Measurements from ENCODE around the gene PREX1.

The PREX1 gene

DNA sequence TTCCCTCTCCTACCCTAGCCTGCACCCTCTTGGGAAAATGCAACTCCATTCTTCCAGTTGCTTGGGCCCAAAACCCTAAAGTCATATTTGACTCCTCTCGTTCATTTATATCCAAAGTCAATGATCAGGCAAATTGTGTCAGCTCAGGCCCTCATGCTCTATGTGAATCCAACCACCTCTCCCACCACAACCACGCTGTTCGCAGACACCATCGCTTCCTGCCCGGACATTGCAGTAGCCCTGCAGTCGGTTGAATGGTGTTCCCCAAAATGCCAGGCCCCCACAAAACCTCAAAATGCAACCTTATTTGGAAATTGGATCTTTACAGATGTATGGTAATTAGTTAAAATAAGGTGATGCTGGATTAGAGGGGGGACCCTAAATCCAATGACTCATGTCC, 98.3 kb downstream of the PREX1 start:
- no peak for FAIRE-seq

DNA sequence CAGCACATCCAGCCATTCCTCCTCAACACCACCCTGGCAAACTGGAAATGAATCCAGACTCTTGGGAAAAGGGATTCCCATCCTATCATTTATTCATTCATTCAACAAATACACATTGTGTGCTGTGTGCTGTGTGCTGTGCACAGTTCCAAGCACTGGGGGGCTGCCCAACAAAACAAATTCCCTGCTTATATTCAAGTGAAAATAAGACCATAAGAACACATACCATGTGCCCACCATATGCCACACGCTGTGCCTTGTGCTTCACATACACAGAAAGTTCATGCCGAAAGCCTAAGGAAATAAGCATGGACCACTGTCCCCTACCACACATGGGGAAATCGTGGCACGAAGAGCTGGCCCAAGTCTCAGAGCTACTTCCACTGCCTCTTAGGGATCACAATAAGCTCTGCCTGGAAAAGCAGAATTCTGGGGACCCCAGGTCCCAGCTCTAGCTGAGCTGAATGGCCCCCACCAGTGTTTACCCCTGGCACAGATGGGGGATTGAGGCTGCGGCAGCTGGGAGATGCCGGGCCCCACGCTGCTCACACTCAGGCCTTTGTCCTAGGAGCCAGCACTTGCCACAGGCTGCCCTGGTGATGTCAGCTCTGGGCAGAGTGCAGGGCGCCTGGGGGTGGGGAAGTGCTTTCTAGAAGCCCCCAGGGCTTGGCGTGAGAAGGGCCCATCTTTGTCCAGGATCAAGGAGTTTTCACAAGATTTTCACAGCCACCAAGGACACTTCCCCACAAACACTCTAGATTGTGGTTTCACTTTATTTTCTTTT, 99.6 kb downstream of the PREX1 start:
- no peak for FAIRE-seq

DNA sequence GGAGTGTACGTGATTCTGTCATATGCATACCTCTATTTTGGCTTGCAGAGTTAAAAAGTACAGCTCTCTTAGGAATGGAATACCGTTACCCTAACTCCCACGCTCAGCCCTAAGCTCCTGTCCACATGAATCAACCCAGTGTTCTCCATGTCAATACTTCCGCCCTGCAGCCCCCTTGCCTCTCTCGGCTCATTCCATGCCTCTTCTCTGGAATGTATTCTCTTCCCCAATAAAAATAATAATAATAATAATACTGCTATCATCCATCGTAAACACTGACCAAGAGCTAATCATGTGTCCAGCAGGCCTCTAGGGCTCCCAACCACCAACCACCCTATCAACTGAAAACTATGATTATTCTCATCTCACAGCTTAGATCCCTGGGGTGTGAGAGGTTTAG, 100.6 kb downstream of the PREX1 start:
- no peak for FAIRE-seq

DNA sequence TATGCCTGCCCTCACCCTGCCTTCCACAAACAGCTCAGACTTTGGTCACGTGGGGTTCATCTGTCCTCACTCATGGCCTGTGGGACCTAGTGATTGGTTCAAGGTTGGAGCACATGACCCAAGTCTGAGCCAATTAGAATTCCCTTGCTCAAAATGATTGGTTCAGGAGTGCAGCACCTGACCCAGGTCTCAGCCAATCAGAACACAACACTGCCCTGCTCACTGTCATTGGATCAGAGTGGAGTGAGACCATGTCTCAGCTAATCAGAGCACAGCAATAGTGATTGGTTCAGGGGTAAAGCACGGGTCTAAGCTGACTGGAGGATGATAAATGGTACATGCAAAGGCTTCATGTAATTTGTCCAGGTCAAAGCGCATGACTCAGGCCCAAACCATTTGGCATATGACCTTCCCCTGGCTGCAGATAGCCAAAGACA, 102.2 kb downstream of the PREX1 start:
- no peak for FAIRE-seq

DNA sequence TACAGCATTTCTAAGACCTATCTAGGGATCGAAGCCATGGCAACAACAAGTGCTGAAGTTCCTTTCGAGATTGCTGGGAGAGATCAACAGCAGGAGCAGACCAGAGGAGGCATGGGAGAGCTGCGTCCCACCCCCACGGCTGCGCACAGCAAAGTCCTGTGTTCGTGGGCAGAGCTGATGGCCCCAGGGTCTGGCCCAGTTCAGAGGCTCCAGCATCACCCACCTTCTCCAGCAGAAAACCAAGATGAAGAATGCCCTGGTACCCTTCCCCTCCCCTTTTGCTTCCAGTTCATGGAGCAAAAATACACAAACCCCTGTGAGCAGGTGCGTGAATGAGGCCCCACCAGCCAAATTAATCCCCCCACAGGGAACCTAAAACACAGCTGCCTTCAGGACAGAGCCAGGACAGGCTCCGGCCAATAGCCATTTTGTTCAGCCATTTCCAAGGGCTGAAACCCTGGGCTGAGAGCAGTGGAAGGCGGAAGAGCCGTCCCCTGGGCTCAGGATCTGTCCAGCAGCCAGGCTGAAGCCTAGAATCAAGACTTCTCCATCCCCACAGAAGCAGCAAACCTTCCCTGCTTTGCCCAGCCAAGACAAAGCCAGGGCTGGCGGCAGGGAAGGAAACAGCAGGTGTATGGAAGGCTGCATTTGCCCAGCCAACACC, 102.8 kb downstream of the PREX1 start:
- no peak for FAIRE-seq

DNA sequence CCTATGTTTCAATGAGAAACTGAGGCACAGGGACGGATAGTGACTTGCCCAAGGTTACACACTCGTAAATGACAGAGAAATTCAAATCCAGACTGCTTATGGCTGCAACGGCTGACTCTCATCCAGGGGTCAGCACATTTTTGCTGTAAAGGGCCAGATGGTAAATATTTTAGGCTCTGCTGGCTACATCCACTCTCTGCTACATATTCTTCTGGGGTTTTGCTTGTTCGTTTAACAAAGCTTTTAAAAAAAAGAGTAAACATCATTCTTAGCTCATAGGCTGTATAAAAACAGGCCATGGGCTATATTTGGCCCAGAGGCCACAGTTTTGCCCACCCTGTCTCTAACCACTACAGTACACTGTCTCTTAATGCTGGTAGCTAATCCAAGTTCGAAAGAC, 103.4 kb downstream of the PREX1 start:
- no peak for FAIRE-seq

DNA sequence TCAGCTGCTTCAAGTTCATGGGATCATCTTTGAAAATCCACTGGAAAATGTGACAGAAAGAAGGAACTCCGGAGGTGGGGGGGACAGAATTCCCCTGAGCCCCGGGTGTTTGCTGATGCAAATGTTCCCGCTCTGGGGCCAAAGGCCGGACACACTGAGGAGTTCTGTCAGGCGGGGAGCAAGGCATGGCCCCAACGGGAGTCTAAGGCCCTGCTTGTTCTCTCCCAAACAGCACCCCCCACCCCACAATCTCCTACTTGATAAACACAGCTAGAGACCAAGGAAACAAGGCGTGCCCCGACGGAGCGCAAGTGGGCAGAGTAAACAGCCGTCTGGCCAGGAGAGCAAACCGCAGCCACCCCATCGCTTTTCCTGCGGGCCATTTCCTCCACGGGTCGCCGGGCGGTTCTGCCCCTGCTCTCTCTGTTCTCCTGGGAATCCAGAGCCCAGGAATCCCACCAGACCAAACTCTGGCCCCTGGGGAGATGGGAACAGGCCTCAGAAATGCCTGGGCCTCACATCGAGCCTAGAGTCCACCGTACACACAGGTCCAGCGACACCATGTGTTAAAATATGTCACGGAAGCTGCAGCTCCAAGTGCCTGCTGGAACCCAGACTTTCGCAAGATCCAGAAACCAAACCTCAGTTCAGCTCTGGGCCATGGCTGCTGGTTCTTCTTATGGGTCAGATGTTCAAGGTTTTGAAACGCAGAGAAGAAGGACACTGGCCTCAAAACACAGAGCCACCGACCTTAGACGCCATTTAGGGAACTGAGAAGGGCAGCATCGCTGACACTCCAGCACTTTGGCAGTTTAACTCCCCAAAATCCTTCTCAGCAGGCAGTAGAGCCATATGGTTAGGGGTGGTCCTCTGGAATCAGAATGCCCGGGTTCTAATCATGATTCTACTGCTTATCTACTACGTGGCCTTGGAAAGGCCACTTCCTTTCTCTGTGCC, 104.2 kb downstream of the PREX1 start:
- no peak for FAIRE-seq

DNA sequence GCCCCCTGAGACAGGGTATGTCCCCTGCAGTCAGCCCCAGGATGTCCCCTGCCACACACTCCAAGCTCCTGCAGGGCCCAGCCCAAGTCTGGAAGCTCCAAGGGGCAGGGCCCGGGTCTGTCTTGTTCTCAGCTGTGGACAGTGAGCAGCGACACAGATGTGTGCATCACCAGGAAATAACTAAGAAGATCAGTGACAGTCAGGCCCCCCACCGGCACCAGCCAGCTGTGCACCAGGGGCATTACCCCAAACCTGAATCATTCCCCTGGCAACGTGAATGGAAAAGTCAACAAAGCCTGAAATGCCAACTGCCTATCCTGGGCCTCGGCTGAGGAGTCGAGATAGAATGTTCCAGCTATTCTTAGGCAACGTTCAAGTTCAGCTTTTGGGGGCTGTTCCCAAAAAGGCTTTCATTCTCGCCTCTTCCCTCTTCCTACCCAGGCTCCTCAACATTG, 105.0 kb downstream of the PREX1 start:
- FAIRE-seq = no peak

DNA sequence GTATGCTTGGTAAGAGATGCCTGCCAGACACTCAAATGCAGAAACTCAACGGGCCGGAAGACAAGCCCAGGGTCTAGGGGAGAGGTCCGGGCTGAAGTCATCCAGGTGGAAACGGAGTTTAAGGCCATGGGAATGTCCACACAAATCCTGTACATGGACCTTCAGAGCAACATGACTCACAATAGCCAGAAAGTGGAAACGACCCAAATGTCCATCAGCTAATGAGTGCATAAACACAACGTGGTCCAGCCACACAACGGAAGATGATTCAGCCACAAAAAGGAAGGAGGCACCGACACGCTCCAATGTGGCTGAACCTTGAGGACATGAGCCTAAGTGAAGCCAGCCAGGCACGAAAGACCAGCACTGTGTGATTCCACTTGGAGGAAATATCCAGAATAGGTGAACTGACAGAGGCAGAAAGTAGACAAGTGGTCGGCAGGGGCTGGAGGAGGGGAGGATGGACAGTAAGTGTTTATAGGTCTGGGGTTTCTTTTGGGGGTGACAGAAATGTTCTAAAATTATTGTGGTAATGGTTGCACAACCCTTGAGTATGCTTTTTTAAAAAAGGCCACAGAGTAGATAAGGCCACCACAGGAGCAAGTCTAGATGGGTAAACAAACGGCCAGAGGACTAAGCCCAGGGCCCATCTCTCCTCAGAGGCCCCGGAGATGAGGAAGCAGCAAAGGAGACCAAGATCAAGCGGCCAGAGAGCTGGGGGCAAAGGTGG, 105.6 kb downstream of the PREX1 start:
- no peak for FAIRE-seq

DNA sequence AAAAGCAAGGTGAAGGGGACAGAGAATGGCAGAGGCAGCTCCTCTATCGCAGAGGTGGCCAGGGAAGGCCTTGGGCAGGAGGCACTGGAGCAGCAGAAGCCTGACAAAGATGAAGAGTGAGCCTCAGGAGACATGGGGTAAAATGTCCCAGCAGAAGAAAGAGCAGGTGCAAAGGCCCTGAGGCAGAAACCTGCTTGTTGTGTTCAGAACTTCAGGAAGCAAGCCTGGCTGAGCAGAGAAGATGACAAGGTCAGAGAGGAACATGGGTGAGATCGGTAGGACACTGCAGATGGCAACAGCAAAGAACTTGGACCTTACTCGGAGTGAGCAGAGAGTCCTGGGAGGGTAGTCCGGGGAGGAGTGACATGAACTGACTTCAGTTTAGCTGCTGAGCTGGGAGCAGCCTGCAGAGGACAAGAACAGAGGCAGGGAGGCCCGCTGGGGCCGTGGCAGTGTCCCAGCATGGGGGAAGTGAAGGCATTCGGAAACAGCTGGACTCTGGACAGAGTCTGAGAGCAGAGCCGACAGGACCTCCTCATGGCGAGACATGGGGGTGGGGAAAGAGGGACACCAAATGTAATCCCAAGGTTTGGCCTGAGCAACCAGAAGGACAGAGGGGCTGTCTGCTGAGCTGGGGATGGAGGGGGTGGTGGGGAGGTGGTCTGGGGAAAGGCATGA, 106.3 kb downstream of the PREX1 start:
- no peak for FAIRE-seq

DNA sequence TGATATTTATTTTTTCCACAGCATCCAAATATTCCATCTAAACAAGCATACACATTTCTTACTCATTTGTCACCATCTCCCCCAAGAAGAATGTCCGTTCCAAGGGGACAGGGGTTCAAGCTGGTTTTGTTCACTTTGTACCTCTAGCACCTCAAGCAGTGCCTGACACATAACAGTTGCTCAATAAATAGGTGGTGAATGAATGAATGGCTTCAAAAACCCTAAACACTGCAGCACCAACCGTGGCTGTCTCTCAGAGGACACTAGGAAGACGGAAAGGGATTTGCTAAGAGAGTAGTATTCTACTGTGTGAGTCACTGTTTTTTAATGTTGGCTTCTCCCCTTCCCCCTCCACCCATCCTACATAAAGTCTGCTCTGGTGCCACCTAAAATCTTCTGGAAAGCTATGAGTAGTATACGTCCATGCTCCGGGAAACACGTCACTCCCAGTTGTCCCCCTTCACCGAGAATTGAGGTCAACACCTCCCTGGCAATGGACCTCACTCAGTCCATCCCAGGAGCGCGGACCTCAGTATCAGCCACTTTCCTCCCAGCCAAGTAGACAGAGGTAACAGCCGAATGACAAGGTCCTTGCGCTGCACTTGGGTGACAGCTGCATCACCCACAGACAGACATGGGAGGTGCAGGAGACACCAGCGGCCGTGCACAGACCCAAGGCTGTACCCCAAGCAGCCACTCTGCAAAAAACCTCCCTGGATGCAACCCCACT, 107.4 kb downstream of the PREX1 start:
- FAIRE-seq = no peak

DNA sequence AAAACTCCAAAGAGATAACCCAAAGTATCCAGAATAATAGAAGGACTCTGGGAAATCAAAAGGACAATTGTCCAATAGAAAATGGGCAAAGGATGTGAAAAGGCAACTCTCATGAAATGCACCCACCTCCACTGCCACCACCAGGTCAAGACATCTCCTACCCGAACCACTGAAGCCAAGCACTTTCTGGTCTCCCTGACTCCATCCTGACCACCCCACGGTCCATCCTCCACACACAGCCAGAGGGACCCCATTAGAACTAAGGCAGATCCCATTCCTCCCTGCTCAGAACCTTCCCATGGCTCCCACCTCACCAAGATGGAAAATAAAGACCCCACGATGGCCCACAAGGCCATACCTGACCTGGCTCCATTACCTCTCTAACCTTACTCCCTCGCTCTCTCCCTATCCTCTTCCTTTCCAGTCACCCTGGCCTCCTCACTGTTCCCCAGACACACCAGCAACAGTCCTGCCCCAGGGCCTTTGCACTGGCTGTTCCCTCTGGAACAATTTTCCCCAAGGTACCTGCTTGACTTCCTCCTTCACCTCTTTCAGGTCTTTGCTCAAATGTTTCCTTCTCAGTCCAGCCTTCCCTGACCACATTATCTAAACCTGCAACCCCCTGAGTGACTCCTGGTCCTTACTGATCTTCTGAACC, 108.1 kb downstream of the PREX1 start:
- no peak for FAIRE-seq

DNA sequence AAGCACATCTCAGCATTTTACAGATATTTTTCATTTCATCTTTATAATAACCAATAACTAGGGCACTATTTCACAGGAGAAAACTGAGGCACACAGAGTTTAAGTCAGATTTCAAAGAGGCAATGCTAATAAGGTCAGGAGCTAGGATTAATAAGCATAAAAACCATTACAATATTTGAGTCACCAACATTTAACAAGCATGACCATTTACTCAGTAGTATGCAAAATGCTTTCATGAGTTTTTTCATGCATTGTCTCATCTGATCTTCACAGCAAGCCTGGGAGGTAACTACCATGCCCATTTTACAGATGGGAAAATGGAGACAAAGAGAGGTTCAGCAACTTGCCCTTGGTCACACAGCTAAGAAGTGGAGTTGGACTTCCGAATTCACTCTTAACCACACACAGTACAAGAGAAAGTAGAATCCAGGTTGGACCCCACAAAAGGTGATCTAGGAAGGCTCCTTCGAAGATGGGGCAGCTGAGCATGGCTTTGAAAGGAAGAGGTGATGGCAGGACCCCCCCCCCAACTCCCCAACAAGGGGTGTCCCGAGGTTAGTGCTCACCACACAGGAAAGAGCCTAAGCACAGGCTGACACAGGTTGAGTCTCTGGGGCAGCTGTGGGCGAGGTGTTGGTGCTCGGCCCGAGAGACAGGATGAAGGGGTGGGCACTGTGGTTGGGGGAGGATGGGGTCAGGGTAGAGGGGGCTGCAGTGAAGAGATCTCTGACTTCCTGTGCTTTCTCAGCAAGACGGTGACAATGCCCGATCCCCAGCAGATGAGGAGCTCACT, 108.8 kb downstream of the PREX1 start:
- FAIRE-seq = no peak

DNA sequence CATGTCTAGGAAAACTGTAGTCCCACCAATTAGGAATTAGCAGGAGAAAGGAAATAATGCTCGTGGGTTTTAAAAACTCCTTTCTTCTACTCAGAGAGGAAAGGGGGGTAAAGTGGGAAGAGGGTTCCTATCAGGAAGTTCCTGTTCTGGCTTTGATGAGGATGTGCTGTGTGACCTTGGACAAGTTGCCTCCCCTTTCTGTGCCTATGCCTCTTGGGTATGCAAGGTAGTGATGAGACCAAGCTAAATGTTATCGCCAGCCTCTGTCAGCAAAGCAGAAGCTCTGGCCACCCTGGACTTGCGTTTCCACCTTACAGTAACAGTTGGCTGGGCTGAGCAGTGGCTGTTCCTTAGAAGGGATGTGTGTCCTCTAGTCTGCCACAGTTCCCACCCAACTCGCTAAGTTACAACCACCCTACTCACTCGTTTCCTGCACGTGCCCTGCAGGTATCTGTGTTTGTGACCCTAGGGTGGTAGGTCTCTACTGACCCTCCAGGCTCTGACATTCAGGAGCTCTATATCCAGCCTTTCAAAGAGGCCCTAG, 110.0 kb downstream of the PREX1 start:
- FAIRE-seq = no peak

DNA sequence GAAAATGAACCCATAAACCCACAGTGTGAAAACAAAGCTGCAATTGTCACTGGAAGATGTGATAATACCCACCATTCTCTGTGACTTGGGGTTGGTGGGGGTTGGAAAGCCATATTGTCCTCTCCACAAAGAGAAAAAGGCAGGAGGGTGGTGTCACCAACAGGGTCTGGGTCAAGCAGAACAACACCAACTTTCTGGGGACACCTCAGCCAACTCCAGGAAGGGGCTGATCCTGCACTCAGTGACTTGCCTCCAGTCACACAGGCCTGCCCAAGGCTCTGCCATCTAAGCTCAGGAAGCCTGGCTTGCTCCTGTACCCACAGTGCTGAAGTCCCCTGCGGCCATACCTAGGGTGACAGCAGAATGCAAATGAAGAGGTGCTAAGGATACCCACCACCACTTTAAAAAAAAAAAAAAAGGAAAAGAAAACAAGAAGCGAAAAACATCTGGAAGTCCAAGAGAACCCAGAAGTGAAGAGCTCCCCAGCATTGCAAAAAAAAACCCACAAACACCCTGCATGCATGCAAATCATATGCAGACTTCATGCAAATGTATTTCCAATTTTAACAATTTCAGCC, 110.6 kb downstream of the PREX1 start:
- FAIRE-seq = no peak

DNA sequence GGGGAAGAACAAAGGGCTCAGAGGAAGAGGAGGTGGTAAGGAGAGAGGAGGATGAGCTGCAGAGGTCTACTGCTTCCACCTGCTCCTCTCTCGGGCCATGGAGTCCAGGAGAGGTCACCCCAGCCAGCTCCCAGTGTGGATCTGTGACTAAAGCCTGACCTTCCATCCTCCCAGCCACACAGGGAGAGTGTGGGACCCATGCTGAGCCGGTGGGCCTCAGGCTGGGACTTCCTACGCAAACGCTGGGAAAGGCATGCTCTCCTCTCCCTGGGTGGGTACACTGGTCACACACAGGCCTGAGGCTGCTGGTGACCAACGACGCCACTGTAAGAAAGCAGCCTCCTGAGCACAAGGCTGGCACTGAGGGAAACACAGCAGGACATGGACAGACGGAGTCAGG, 111.3 kb downstream of the PREX1 start:
- FAIRE-seq = no peak

DNA sequence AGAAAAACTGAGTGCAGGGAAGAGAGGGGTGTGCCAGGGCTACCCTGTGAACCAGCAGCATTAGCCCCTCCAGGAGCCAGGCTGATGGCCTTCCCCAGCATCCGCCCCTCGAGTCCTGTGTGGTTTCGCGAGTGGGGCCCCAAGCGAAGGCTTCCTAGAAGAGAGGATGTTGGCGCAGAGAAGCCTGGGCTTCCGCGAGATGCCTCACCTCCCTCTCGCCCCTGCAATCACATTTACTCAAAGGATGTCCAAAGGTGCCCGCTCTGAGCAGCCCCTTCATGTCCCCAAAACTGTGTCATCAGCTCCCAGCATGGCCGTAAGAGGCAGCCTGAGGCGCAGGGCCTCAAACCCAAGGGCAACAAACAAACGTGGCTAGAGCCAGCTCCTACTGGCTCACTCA, 111.7 kb downstream of the PREX1 start:
- no peak for FAIRE-seq

DNA sequence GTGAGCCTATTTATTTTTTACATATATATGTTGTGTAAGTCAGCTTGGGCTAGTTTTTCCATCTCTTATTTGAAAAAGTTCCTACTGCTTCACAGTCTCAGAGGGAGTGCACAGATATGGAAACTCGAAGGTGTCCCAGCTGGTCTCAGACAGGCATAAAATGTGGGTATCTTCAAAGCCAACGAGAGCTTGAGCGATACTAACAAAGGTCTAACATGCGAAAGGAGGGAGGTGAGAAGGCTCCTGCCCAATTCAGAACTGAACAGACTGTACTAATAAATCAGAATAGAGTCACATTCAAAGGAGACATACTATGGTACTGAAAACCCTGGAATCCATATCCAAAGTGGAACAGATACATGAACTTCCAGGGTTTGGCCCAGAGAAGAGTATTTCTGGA, 113.0 kb downstream of the PREX1 start:
- no peak for FAIRE-seq
